K562 (cell line): Measurements from ENCODE around the gene SELENOW. TPM values are rescaled to one million over a fixed set of nuclear protein-coding genes. Genes with fewer than 3 reads are reported as not detected.

Experiments used
- ATAC-seq: fragments of 200-7000 bp; cut with Tn5 transposase; 3 replicates; pipeline ENCODE4 v1.9.1; 2020; ENCODE audit warnings: moderate library complexity
- BruUV-seq: library from RNA; stranded (reverse); fragments of 400-500 nt; replicated peaks from 2 replicates; lab custom pipeline; 2021; lab: Mats Ljungman, UMichigan
- CTCF ChIA-PET: fragments of 300-600 bp; formaldehyde crosslinking; extraction: SDS; loops from one replicate; lab custom pipeline; 2021; ENCODE audit warnings: low intra/inter-chr PET ratio; lab: Yijun Ruan, JAX
- POLR2A ChIA-PET: fragments of 300-600, 350-650 bp; sonication (Branson Sonifier 250); formaldehyde crosslinking; extraction: SDS; loops from one replicate; lab custom pipeline; 2021; ENCODE audit warnings: antibody characterized with exemption, inconsistent platforms; lab: Yijun Ruan, JAX
- DNase-seq, 4 experiments: peaks; one replicate each; pipeline versions ENCODE4 v3.0.0 to v3.0.0-alpha.2; 2011 to 2018; ENCODE audit warnings: low spot score in 3 of 4, mixed read lengths in 3 of 4; ENCODE audit errors: extremely low read depth in 1 of 4
- FAIRE-seq: peaks from 2 replicates; lab custom pipeline; 2011; peaks lifted over from hg19 to GRCh38; lab: Jason Lieb, UNC
- H2AFZ ChIP-seq: 2 replicates; pipeline ENCODE4 v1.6.0; 2011; ENCODE audit warnings: low read depth, low read length, control low read depth, inconsistent platforms
- H3K27ac ChIP-seq: fragments of 200-600 bp; 3 replicates; pipeline ENCODE4 v1.8.0; 2011; ENCODE audit warnings: low read depth, mild to moderate bottlenecking, control low read depth, inconsistent platforms, low read length, moderate library complexity, mixed read lengths; ENCODE audit errors: extremely low read depth
- H3K27me3 ChIP-seq, 2 experiments: fragments of 300-600 bp in 1 of 2; 2 replicates in 1 of 2; 3 replicates in 1 of 2; pipeline versions ENCODE4 v1.6.0 to v1.8.0; 2011; ENCODE audit warnings: inconsistent platforms in 2 of 2, low read length in 2 of 2, mild to moderate bottlenecking in 1 of 2, mixed read lengths in 1 of 2, moderate library complexity in 1 of 2; ENCODE audit not compliant: control insufficient read depth in 2 of 2, insufficient read depth in 2 of 2
- H3K36me3 ChIP-seq: fragments of 300-600 bp; 3 replicates; pipeline ENCODE4 v1.8.0; 2011; ENCODE audit warnings: mild to moderate bottlenecking, low read length, inconsistent platforms; ENCODE audit not compliant: control insufficient read depth, insufficient read depth
- H3K4me1 ChIP-seq, 2 experiments: fragments of 200-600 bp in 1 of 2; replicated peaks in 1 of 2; 2 replicates in 1 of 2; 3 replicates in 1 of 2; pipeline versions ENCODE4 v1.5.1 to v1.8.0; 2011; ENCODE audit warnings: inconsistent platforms in 2 of 2, low read length in 2 of 2, mild to moderate bottlenecking in 1 of 2, mixed read lengths in 1 of 2, moderate library complexity in 1 of 2; ENCODE audit not compliant: control insufficient read depth in 2 of 2, insufficient read depth in 2 of 2
- H3K4me2 ChIP-seq: 2 replicates; pipeline ENCODE4 v1.6.1; 2011; ENCODE audit warnings: low read length, control low read depth, inconsistent platforms, mixed read lengths; ENCODE audit not compliant: insufficient read depth
- H3K4me3 ChIP-seq: fragments of 200-600 bp; sonication (generic), shearing (Covaris generic); 2 replicates; pipeline ENCODE4 v1.5.1; 2016; ENCODE audit warnings: control low read depth, inconsistent platforms
- H3K79me2 ChIP-seq: fragments of 200-600 bp; 3 replicates; pipeline ENCODE4 v1.8.0; 2011; ENCODE audit warnings: low read length, inconsistent platforms; ENCODE audit not compliant: control insufficient read depth, insufficient read depth
- H3K9ac ChIP-seq, 2 experiments: 2 replicates each; pipeline versions ENCODE4 v1.6.0 to v1.6.1; 2011; ENCODE audit warnings: low read depth in 2 of 2, low read length in 2 of 2, control low read depth in 1 of 2, inconsistent platforms in 1 of 2, mild to moderate bottlenecking in 1 of 2, mixed read lengths in 1 of 2; ENCODE audit not compliant: insufficient read depth in 1 of 2
- H3K9me1 ChIP-seq: one replicate; pipeline ENCODE4 v1.6.0; 2011; ENCODE audit warnings: inconsistent platforms, mild to moderate bottlenecking, low read length, moderate library complexity; ENCODE audit not compliant: control insufficient read depth, insufficient read depth
- H3K9me3 ChIP-seq: replicated peaks from 2 replicates; pipeline ENCODE4 v1.5.1; 2011; ENCODE audit warnings: low read depth, low read length, inconsistent platforms; ENCODE audit not compliant: control insufficient read depth, insufficient read depth
- H4K20me1 ChIP-seq: replicated peaks from 2 replicates; pipeline ENCODE4 v1.6.1; 2011; ENCODE audit warnings: low read length, inconsistent platforms, mixed read lengths; ENCODE audit not compliant: control insufficient read depth, insufficient read depth
- ARID1B ChIP-seq: fragments of 450-650 bp; IDR thresholded peaks from 2 replicates; pipeline ENCODE4 v1.6.1; 2016; ENCODE audit warnings: antibody characterized with exemption, mild to moderate bottlenecking, inconsistent platforms
- GABPA ChIP-seq: fragments of 200-800 bp; sonication (Bioruptor generic); conservative IDR thresholded peaks from 2 replicates; pipeline ENCODE4 v1.6.1; 2016; ENCODE audit warnings: low read depth, missing genetic modification characterization, missing compliant biosample characterization
- POLR2B ChIP-seq: fragments of 450-650 bp; IDR thresholded peaks from 2 replicates; pipeline ENCODE4 v1.6.1; 2018; ENCODE audit warnings: low read depth; ENCODE audit not compliant: partially characterized antibody
- TBP ChIP-seq: optimal IDR thresholded peaks from 2 replicates; pipeline ENCODE3; 2011; ENCODE audit warnings: low read depth, low read length, improper control_type of control experiment
- THAP12 ChIP-seq: fragments of 250-450 bp; sonication (Bioruptor Pico); IDR thresholded peaks from 2 replicates; pipeline ENCODE4 v1.9.0; 2021; ENCODE audit warnings: mild to moderate bottlenecking, inconsistent platforms
- ZBTB40 ChIP-seq, 2 experiments: fragments of 450-650 bp in 1 of 2; sonication (generic) in 1 of 2; formaldehyde crosslinking in 1 of 2; IDR thresholded peaks; 2 replicates each; pipeline versions ENCODE4 v1.7.1 to v1.9.0; 2016 to 2022; ENCODE audit warnings: inconsistent platforms in 1 of 2, mild to moderate bottlenecking in 1 of 2, missing genetic modification reagents in 1 of 2
- ZNF316 ChIP-seq: fragments of 450-650 bp; IDR thresholded peaks from 2 replicates; pipeline ENCODE4 v1.6.1; 2016
- ZNF584 ChIP-seq: fragments of 200-800 bp; sonication (Bioruptor generic); IDR thresholded peaks from 2 replicates; pipeline ENCODE4 v1.6.1; 2016; ENCODE audit warnings: low read depth, mild to moderate bottlenecking, missing genetic modification characterization, missing compliant biosample characterization
- WGBS: fragments of 100-300 bp; shearing (Covaris generic); methylation state at CpG from one replicate; pipeline ENCODE4 v1.1.6; 2016; ENCODE audit warnings: low coverage, mixed read lengths; ENCODE audit not compliant: insufficient coverage; ENCODE audit errors: missing lambda C conversion rate; 5-methylcytosine and 5-hydroxymethylcytosine counted together
- in situ Hi-C: fragments of 300-500 bp; cut with MboI; formaldehyde crosslinking; loops from 4 replicates; pipeline ENCODE4 v1.15.0; 2018; ENCODE audit warnings: inconsistent platforms, mixed read lengths
- intact Hi-C: fragments of 100-400 bp; cut with micrococcal nuclease; formaldehyde crosslinking; loops from 2 replicates; pipeline ENCODE4 v1.14.2; 2022
- polyA plus RNA-seq, 8 experiments: library from polyadenylated mRNA; depleted of rRNA in 4 of 8; stranded (reverse) in 5 of 8; unstranded in 3 of 8; fragments of >200 nt; fragmentation: Nextera tagmentation in 2 of 8; fragmentation: Illumina TruSeq in 1 of 8; extraction: Ambion mirVana in 2 of 8; extraction: Trizol in 1 of 8; gene quantifications; 2 replicates each; pipeline versions ENCODE4 v1.2.1 to v1.2.3, GENCODE V29; 2011 to 2014; ENCODE audit warnings: inconsistent platforms in 1 of 8, missing spikeins in 1 of 8
- total RNA-seq, 7 experiments: library from RNA; depleted of rRNA in 6 of 7; stranded (reverse); fragments of >200 nt in 6 of 7; fragmentation: Illumina TruSeq in 2 of 7; extraction: Trizol in 2 of 7; gene quantifications; 2 replicates each; pipeline versions ENCODE4 v1.2.1 to v1.2.3, GENCODE V29; 2011 to 2021; ENCODE audit warnings: low replicate concordance in 1 of 7

Gene SELENOW
- total and polyA plus RNA-seq, 9 of the 15 experiments (the other 6 are each of a cell fraction or from before 2014, with no cell fraction given) = 91.9 to 279 (median 156) TPM

- H3K4me2 ChIP-seq = no peak overlapping the region
- POLR2A ChIA-PET = no interaction called here
- 1% methylated on average over 7 of the region's 7 CpGs for WGBS
- DNase-seq (no peak), FAIRE-seq (no peak), ATAC-seq (peak; percentile 54; the same call in 2 of the 3 replicates)
- H2AFZ ChIP-seq = no peak overlapping the region
- H3K4me3 ChIP-seq = no peak overlapping the region
- H3K36me3 ChIP-seq = no peaks in the 10 kb centered on the region
- BruUV-seq = no TSS peak
- in situ Hi-C loops = no loop called here
- H3K9ac ChIP-seq = no peak overlapping the region
- H3K27me3 ChIP-seq = peaks cover 0 to 23% of the 10 kb centered on the region in 2 experiments; a peak in 2 of 5 replicates
- peaks cover 0 to 4% of the 10 kb centered on the region in 2 experiments; a peak in 1 of 5 replicates for H3K4me1 ChIP-seq
- CTCF ChIA-PET = interaction anchor here (1.3 to 2.5 kb wide), 2 partner anchors 35 to 49 kb away, joined by 4 to 15 read pairs; no protein-coding TSS in a partner anchor
- no peaks in the 10 kb centered on the region for H4K20me1 ChIP-seq
- no peak overlapping the region for H3K27ac ChIP-seq
- H3K9me3 ChIP-seq = no peaks in the 10 kb centered on the region
- intact Hi-C loops = loop anchor here (1.0 kb wide), 1 partner anchor 49 kb away; no protein-coding TSS in a partner anchor
- H3K9me1 ChIP-seq = no peaks in the 10 kb centered on the region
- H3K79me2 ChIP-seq = no peaks in the 10 kb centered on the region
- TF ChIP-seq ZNF316 = no peak
- TF ChIP-seq GABPA (tag) = no peak
- TF ChIP-seq POLR2B = no peak
- no peak for TF ChIP-seq ZBTB40 (IDR thresholded peaks at IDR 0.05)
- no peak for TF ChIP-seq ZBTB40 (CRISPR knock-in tag; IDR thresholded peaks at IDR 0.05)
- TF ChIP-seq TBP = no peak
- no peak for TF ChIP-seq ZNF584 (CRISPR knock-in tag)
- no peak for TF ChIP-seq THAP12 (CRISPR knock-in tag)
- no peak for TF ChIP-seq ARID1B
These were observed 35.5 kb downstream of the SELENOW start for GRCh38 chr19:47813995-47814328.
